GM19351 (cell line): ENCODE measurements around the gene TBC1D22A.

Source experiments
- ATAC-seq: cut with Tn5 transposase; IDR thresholded peaks from one replicate; pipeline ENCODE4 v1.9.1; 2021; ENCODE audit warnings: mild to moderate bottlenecking, moderate library complexity; ENCODE audit not compliant: unreplicated experiment

The TBC1D22A gene

GRCh38 chr22:46947516-46948257, 185.2 kb downstream of the TBC1D22A start:
- ATAC-seq: no peak

DNA sequence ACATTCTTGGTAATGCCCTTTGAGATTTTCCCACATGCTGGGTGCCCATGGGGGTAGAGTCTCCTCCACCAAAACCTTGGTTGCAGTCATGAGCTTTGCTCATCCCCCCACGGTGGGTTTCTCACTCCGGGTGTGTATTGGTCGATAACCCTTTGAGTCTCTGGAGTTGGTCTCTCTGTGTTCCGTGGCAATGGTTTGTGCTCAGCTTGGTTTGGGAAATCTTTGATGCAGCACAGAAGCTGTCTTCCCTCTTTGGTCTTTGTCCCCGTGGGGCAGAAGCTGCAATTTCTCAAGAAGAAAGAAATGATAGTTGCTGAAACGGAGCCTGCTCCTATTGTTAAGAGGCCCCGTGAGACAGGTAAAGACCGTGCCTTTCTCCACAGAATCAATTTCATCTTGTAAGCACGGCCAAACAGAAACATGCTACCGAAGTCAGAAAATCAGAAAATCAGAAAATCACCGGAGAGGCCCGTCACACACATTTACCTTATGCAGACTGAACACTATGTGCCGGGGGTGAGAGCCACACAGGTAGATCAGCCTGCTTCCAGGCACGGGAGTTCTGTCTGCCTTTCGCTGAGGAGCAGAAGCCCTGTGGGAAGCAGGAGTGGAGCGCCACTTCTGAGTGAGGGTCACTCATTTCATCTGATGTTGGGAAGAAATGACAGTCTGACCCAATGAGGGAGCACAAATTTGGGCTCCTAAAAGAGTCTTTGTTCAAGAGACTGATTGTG, 186.1 kb downstream of the TBC1D22A start:
- ATAC-seq: no peak

DNA sequence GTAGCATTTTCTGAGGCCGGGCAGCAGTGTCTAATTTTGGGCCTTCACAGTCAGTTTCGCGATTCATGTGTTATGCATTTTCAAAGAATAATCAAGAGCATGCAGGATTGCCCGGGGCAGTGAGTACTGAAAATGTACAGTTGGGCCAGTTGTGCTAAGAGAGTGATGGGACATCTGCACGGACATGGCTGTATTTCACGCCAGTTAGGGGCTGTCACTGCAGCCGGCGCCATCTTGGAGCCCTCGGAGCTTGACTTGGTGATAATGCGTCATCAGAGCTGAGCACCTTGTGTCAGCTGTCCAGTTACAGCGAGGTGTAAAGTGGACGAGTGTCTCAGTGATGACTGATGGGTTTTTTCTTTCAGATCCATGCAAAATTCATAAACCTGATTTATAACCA, 188.9 kb downstream of the TBC1D22A start:
- no peak for ATAC-seq

DNA sequence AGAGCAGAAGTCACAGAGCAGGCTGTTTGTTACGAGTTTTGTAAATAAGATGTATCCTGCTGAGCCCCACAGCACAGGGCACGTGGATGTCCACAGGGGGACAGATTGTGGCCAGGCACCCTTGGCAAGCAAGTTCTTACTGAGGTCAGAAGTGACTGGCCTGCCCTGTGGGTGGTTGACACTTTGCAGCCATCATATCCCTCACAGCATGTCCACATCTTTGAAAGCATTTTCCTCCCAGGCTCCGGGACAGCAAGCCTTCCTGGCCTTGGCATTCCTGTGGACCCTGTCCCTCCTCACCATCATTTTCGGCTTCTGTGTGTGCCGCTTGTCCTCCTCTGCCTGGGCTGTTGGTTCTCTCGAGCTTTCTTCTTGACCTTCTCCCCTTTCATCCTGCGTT, 189.5 kb downstream of the TBC1D22A start:
- no peak for ATAC-seq

DNA sequence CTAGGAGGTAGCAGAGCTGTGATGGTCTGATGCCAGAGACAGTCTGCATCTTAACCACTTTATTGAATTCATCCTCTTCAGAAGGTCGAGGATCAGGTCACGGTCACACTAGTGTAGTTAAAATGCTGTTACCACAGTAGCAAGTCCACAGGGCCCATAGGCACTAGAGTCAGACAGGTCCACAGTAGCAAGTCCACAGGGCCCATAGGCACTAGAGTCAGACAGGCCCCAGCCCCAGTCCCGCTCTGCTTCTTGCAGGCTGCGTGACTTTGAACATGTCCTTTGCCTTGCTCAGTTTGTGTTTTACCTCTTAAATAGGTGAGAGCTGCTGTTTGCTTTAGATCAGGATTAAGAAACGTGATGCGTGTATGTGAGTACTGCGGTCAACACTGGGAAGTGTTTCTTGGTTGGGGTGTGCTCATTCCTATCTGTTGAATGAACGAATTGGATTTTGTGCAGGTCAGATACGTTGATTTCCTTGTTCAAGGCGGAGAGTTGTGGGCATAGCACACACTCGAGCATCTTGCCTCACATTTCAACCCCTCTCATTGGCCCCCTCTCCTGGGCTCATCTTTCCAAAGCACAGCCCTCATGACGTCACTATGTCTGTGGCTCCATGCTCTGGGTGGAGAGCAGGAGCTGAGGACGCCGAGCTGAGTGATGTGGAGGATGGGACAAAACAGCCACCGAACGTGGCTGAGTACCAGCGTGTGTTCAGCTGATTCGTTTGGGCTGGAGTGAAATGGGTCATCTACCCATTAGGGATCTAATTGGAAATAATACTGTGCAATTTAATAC, 191.7 kb downstream of the TBC1D22A start:
- ATAC-seq: no peak

DNA sequence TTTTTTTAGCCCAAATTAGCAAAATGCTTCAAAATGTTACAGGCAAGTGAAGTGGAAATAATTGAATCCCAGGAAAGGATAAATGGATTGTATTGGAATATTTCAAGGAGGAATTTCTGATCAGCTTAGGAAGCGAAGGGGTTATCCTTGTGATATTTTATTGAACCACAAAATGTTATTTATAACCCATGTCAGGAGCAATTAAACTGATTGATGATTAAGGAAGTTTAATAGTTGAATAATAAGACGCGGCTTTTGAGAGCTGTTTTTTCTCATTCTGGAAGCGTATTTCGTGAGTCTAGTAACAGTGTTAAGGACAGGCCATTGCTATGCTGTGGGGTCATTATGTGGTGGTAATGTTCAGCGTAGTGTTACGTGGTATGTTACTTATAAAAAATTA, 192.3 kb downstream of the TBC1D22A start:
- no peak for ATAC-seq

DNA sequence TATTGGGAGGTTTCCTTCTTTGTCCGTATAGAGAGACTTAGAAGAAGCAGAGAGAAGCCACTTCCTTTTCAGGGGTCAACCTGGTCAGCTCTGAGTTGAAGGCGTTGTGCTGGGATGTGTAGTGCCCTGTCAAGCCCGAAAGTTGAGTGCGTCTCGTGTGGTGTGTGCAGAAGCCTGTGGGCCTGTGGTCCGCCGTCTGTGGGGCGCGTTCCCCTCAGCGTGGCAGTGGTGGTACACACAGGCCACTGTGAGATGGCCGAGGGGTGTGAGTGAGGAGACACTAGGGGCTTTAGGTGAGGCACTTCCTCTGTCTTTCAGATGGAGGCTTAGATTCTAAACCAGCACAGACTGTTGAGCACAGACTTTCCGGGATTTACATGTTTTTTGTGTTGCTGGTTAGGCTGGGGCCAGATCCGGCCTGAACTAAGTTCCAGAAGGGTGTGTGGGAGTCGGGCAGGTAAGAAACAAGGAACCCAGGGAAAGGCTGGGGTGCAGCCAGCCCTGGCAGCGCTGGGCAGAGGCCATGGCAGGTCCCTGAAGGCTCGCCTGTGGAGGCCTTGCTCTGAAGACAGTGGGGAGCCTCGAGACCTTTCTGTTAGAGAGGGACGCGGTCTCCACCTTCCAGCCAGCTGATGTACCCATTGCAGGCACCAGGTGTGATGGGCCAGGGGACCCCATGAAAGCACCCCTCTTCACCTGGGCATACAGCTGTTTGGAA, 194.2 kb downstream of the TBC1D22A start:
- ATAC-seq: no peak

DNA sequence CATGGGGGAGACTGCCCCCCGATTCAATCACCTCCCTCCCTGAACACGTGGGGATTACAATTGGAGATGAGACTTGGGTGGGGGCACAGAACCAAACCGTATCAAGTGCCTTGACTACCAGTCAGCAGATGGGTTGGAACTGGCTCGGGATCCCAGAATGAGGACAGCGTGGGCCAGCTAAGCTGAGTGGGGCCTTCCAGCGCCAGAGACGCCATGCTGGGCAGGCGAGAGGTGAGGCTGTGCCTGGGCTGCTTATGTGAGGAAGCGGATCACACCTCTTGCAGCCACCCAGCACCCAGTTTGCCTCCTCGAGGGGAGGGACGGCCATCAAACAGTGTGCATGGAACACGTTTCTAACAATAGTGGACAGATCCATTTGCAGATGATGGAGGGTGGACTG, 195.1 kb downstream of the TBC1D22A start:
- no peak for ATAC-seq

- no peak for ATAC-seq
Measured at GRCh38 chr22:46958191-46958590, 195.7 kb downstream of the TBC1D22A start.

GRCh38 chr22:46958658-46959057, 196.2 kb downstream of the TBC1D22A start:
- no peak for ATAC-seq

GRCh38 chr22:46959369-46959768, 196.9 kb downstream of the TBC1D22A start:
- no peak for ATAC-seq

- no peak for ATAC-seq
Measured at GRCh38 chr22:46961591-46962295, 199.3 kb downstream of the TBC1D22A start.

GRCh38 chr22:46962406-46962805, 200.0 kb downstream of the TBC1D22A start:
- ATAC-seq: no peak

- ATAC-seq: no peak
Measured at GRCh38 chr22:46963672-46964545, 201.5 kb downstream of the TBC1D22A start.

GRCh38 chr22:46964773-46965550, 202.5 kb downstream of the TBC1D22A start:
- ATAC-seq: no peak

DNA sequence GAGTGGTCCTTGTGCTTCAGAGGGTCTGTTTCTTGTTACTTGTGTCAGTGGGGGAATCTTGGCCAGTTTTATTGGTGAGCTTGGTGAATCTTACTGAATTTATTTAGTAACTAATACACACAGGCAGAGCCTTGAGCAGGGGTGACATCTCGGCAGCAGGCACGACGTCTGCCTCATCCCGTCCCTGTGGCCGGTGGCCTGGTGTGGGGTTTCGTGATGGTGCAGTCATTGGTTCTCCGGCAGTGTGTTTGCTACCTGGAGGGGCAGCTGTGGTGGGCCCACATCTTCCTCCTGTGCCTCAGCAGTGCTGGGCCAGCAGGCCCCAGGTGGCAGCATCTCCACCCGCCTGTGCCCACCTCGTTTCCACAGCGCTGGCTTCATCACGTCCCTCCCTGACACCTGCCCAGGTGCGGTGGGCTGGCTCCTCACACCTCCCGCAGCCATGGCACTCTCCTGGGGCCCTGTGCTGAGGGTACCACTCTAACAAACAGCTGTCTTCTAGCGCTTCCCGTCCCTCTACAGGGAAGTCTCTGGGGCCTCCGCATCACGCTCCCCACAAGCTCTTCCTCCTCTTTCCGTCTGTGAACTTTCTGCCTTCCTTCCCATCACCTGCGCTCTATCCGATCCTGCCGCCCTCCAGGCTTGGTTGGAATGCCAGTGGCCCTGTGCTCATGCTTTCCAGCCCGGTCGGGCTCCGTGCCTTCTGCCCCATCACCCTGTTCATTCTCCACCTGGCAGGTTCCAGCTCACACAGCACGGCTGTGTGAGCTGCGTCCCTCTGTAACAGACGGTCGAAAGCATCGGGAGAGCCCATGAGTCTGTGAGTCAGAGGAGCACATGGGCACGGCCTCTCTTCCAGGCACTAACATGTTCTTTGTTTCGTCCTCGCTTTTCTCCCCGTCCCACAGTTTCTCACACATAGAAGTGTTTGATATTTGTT, 203.4 kb downstream of the TBC1D22A start:
- no peak for ATAC-seq

GRCh38 chr22:46966495-46966845, 204.0 kb downstream of the TBC1D22A start:
- ATAC-seq: no peak

GRCh38 chr22:46966846-46967245, 204.4 kb downstream of the TBC1D22A start:
- no peak for ATAC-seq
